GM12865 (cell line): ENCODE measurements around the gene PCLAF.
"Not testable (repeated sequence)": the region's sequence is repeated elsewhere in the genome, so short reads cannot be mapped to it uniquely, and the experiment has no call there.

Experiments used
- DNase-seq: peaks from one replicate; pipeline ENCODE4 v3.0.0; 2010; ENCODE audit warnings: low read depth
- H3K4me3 ChIP-seq: 2 replicates; pipeline ENCODE4 v1.5.1; 2011; ENCODE audit warnings: mild to moderate bottlenecking, low read depth, low read length, control low read depth
- CTCF ChIP-seq: IDR thresholded peaks from 2 replicates; pipeline ENCODE4 v1.5.1; 2011; ENCODE audit warnings: low read length, control low read depth, low read depth, inconsistent platforms; ENCODE audit not compliant: insufficient read depth; ENCODE audit errors: missing control alignments

PCLAF gene

DNA sequence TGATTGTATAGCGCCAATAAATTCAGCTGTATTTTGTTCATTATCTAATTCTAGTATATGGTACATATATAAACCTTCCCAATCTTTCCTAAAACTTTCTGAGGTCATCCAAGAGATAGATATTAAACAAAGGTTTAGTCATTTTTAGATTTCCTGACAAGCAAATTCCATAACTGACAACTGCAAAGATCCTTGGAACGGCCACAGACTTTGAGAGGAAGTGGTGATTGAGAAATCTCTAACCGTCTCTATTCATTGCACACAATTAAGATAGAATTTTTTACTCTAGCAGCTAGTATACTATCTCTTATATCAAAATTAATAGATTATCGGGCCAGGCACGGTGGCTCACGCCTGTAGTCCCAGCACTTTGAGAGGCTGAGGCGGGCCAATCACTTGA lies 30.0 kb downstream of the PCLAF start:
- H3K4me3 ChIP-seq, result no peak overlapping the region
- TF ChIP-seq CTCF, result no peak
- no peak for DNase-seq

GRCh38 chr15:64349375-64349774 lies 31.9 kb downstream of the PCLAF start:
- no peak for DNase-seq
- H3K4me3 ChIP-seq, result no peak overlapping the region
- TF ChIP-seq CTCF, result no peak

DNA sequence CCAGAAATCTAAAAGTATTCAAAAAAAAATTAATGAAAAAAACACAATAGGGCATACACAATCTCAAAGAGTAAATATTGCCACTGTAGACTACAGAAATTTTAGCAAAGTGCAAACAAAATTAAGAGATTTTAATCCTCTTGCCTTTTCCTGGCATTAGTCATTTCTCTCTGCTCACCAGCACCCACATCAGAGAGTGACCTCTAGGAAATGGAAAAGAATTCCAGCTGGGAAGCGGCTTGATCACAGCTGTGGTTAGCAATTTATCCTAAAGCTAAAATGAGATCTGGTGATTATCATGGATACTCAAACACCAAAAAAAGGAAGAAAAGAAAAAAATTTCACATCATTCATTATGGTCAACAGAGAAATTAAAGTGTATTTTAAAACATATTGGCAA lies 32.8 kb downstream of the PCLAF start:
- no peak for DNase-seq
- no peak overlapping the region for H3K4me3 ChIP-seq
- no peak for TF ChIP-seq CTCF

- H3K4me3 ChIP-seq, DNase-seq: not testable (repeated sequence)
These were observed 35.0 kb downstream of the PCLAF start for GRCh38 chr15:64346242-64346641.

DNA sequence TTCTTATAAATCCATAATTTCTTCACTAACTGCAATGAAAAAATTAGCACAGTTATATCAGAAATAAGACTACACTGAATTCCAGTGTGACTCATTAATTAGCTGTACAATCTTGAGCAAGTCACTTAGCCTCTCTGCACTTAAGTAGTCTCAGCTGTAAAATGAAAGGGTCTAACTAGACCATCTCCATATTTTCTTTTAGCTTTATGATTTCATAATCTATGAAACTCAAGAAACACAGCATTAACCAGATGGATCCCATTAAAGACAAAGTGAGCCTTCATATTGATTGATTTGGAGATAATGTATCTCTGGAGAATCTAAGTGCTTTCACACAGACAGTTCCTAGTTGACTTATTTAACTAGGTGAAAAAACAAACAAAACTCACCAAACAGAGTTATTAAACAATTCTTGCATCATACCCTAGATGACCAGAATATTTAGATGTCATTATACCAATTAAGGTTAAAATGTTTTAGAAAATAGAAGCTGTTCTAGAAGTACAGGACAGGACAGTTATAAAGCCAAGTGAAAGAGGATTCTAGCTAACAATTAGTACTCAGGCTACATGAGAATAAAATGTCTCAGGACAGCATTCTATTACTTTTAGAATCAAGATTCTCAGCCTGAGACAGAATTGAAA lies 36.5 kb downstream of the PCLAF start:
- H3K4me3 ChIP-seq, result no peak overlapping the region
- no peak for TF ChIP-seq CTCF
- no peak for DNase-seq

- no peak overlapping the region for H3K4me3 ChIP-seq
- no peak for DNase-seq
- no peak for TF ChIP-seq CTCF
These were observed 37.4 kb downstream of the PCLAF start for GRCh38 chr15:64343841-64344240.

- DNase-seq, result no peak
- no peak for TF ChIP-seq CTCF
- H3K4me3 ChIP-seq, result no peak overlapping the region
These were observed 38.0 kb downstream of the PCLAF start for GRCh38 chr15:64343222-64343621.
